DND-41 (cell line): ENCODE measurements around the gene RAB3GAP2.
"Not testable (repeated sequence)": the region's sequence is repeated elsewhere in the genome, so short reads cannot be mapped to it uniquely, and the experiment has no call there.

ENCODE experiments used
- CTCF ChIP-seq: IDR thresholded peaks from 2 replicates; pipeline ENCODE4 v1.5.1; 2012; ENCODE audit warnings: borderline replicate concordance, low read length, moderate library complexity, mild to moderate bottlenecking; ENCODE audit not compliant: poor library complexity, severe bottlenecking; ENCODE audit errors: extremely low read depth
- EZH2 ChIP-seq: IDR thresholded peaks from 3 replicates; pipeline ENCODE4 v1.6.1; 2012; ENCODE audit warnings: borderline replicate concordance, low read depth, mild to moderate bottlenecking, moderate library complexity, low read length, inconsistent platforms; ENCODE audit not compliant: severe bottlenecking

GRCh38 chr1:220204758-220205157 lies 67.5 kb downstream of the RAB3GAP2 start:
- TF ChIP-seq CTCF, EZH2: not testable (repeated sequence)
